Lower lobe of right lung (tissue), 2 donors: ENCODE measurements around the gene DENND6B. TPM values are rescaled to one million over a fixed set of nuclear protein-coding genes. Genes with fewer than 3 reads are reported as not detected.
"Not testable (repeated sequence)": the region's sequence is repeated elsewhere in the genome, so short reads cannot be mapped to it uniquely, and the experiment has no call there.

Source experiments
- ATAC-seq, 2 donors: fragments of 200-7000 bp; cut with Tn5 transposase; one replicate each; pipeline ENCODE4 v1.9.1; 2020 to 2022; ENCODE audit warnings: mild to moderate bottlenecking in 2 of 2, moderate library complexity in 2 of 2
- DNase-seq: peaks from one replicate; pipeline ENCODE4 v3.0.0-alpha.2; 2020
- H3K27ac ChIP-seq: fragments of 200-600 bp; one replicate; pipeline ENCODE4 v1.8.0; 2022
- H3K27me3 ChIP-seq: fragments of 200-600 bp; one replicate; pipeline ENCODE4 v1.8.0; 2022; ENCODE audit warnings: low read depth
- H3K36me3 ChIP-seq: fragments of 200-600 bp; one replicate; pipeline ENCODE4 v1.8.0; 2022; ENCODE audit warnings: mild to moderate bottlenecking
- H3K4me1 ChIP-seq: fragments of 200-600 bp; one replicate; pipeline ENCODE4 v1.8.0; 2022
- H3K4me3 ChIP-seq: fragments of 200-600 bp; one replicate; pipeline ENCODE4 v1.8.0; 2022; ENCODE audit warnings: mild to moderate bottlenecking
- H3K9me3 ChIP-seq: fragments of 200-600 bp; one replicate; pipeline ENCODE4 v1.8.0; 2022
- intact Hi-C: fragments of 100-400 bp; cut with DNase I; formaldehyde crosslinking; loops from one replicate; pipeline ENCODE4 v1.11.0; 2022
- long read RNA-seq: library from polyadenylated mRNA; unstranded; transcript quantifications from one replicate; pipeline ENCODE4 v2.0.0, GENCODE V29; 2021
- total RNA-seq: library from RNA; stranded (reverse); fragmentation: NEBNext Ultra II Directional; extraction: Animal tissue kit (Norgen Biotek cat#: 25700); gene quantifications from one replicate; pipeline ENCODE4 v1.2.1, GENCODE V29; 2021
- TF ChIP-seq, protein P1 (sequence below): fragments of 200-600 bp; IDR thresholded peaks from one replicate; pipeline ENCODE4 v1.8.0; 2022; ENCODE audit warnings: antibody characterized with exemption, mild to moderate bottlenecking
- donor health status: DM: no; HTN: yes; CAD: no; lungs with severe emphysema.

The DENND6B gene
- total RNA-seq: 14.4 TPM
- long read RNA-seq, full-length matches to known transcripts: 1 of 32 reads
- long read RNA-seq, partial matches to known transcripts: 9 of 32 reads
- long read RNA-seq, other reads (novel, unspliced or antisense): 22 of 32 reads

GRCh38 chr22:50326956-50327710, at the start of gene DENND6B:
DENND6B (minus strand) TSS chr22:50327012; CDS start chr22:50326988, 24 bp downstream.
- Histone ChIP-seq H3K27me3 (no peaks in the 10 kb centered on the region), H3K4me1 (peaks cover 18% of the 10 kb centered on the region), H3K36me3 (no peaks in the 10 kb centered on the region), H3K9me3 (no peaks in the 10 kb centered on the region), H3K27ac (peak within 1 kb of the TSS; percentile 98), H3K4me3 (peak within 1 kb of the TSS; percentile 81)
- peak; percentile 89 for DNase-seq
- peak; percentile 95 to 98 for ATAC-seq
- intact Hi-C loops: loop anchor here (10.0 kb wide), 1 partner anchor 52 kb away; the partner anchor contains the start of gene MAPK11
- TF ChIP-seq, protein P1, sequence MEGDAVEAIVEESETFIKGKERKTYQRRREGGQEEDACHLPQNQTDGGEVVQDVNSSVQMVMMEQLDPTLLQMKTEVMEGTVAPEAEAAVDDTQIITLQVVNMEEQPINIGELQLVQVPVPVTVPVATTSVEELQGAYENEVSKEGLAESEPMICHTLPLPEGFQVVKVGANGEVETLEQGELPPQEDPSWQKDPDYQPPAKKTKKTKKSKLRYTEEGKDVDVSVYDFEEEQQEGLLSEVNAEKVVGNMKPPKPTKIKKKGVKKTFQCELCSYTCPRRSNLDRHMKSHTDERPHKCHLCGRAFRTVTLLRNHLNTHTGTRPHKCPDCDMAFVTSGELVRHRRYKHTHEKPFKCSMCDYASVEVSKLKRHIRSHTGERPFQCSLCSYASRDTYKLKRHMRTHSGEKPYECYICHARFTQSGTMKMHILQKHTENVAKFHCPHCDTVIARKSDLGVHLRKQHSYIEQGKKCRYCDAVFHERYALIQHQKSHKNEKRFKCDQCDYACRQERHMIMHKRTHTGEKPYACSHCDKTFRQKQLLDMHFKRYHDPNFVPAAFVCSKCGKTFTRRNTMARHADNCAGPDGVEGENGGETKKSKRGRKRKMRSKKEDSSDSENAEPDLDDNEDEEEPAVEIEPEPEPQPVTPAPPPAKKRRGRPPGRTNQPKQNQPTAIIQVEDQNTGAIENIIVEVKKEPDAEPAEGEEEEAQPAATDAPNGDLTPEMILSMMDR: peak; percentile 55

DNA sequence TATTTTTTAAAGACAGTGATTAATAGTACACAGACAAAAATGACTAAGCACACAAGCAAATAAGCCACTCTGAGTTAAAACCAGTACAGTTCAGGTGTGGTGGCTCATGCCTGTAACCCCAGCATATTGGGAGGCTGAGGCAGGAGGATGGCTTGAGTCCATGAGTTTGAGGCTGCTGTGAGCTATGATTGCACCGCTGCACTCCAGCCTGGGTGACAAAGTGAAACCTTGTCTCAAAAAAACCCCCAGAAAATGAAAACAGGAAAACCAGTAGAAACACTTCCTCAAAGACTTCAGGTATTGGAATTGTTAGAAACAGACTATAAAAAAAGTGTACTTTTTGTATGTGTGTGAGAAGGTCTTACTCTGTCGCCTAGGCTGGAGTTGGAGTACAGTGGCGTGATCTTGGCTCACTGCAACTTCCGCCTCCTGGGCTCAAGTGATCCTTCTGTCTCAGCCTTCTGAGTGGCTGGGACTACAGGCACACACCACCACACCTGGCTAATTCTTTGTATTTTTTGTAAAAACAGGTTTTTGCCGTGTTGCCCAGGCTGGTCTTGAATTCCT, 49.4 kb upstream of the DENND6B start:
- DNase-seq: no peak
- Histone ChIP-seq H3K27ac (peak overlapping the region; percentile 7), H3K4me1 (no peaks in the 10 kb centered on the region), H3K36me3 (peaks cover 58% of the 10 kb centered on the region), H3K4me3 (no peak overlapping the region), H3K9me3 (no peaks in the 10 kb centered on the region), H3K27me3 (no peaks in the 10 kb centered on the region)
- intact Hi-C loops: no loop called here
- TF ChIP-seq, protein P1: no peak
- peak; percentile 68 to 70 for ATAC-seq

DNA sequence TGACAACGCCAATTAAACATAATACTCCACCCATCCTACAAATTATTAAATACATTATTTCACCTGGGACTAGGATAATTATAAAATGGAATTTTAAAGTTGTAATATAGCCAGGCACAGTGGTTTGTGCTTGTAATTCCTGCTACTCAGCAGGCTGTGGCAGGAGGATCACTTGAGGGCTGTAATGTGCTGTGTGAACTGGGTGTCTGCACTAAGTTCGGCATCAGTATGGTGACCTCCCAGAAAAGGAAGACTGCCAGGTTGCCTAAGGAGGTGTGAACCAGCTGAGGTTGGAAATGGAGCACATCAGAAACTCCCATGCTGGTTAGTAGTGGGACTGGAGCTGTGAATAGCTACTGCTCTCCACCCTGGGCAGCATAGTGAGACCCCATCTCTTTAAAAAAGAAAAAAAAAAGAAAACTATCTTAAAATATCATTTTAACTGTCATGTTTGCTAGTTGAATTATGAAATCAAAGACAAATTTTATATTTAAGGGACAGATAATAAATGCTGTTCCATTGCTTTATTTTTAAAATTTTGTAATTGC, 44.4 kb upstream of the DENND6B start:
- Histone ChIP-seq H3K9me3 (no peaks in the 10 kb centered on the region), H3K27ac (no peak overlapping the region), H3K4me1 (no peaks in the 10 kb centered on the region), H3K27me3 (no peaks in the 10 kb centered on the region), H3K4me3 (no peak overlapping the region), H3K36me3 (peaks cover 36% of the 10 kb centered on the region)
- intact Hi-C loops: no loop called here
- ATAC-seq (no peak), DNase-seq (no peak)
- TF ChIP-seq, protein P1: no peak

- TF ChIP-seq, protein P1: no peak
- Histone ChIP-seq H3K4me1 (no peaks in the 10 kb centered on the region), H3K27me3 (no peaks in the 10 kb centered on the region), H3K9me3 (no peaks in the 10 kb centered on the region), H3K27ac (no peak overlapping the region), H3K4me3 (no peak overlapping the region), H3K36me3 (peaks cover 11% of the 10 kb centered on the region)
- intact Hi-C loops: no loop called here
- ATAC-seq (no peak), DNase-seq (no peak)
Observed at GRCh38 chr22:50367778-50368500, 41.1 kb upstream of the DENND6B start.

DNA sequence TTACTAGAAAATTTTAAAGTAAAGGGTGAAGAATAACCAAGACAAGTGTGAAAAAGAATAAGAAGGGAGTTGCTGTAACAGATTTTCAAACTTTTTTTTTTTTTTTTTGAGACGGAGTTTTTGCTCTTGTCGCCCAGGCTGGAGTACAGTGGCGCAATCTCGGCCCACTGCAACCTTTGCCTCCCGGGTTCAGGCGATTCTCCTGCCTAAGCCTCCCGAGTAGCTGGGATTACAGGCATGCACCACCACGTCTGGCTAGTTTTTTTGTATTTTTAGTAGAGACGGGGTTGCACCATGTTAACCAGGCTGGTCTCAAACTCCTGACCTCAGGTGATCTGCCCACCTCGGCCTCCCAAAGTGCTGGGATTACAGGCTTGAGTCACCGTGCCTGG, 37.0 kb upstream of the DENND6B start:
- H3K4me1 ChIP-seq, H3K27ac ChIP-seq, H3K9me3 ChIP-seq, DNase-seq, intact Hi-C loops, H3K27me3 ChIP-seq, H3K4me3 ChIP-seq, ATAC-seq: not testable (repeated sequence)
- peaks cover 13% of the 10 kb centered on the region for H3K36me3 ChIP-seq
